Measurements from ENCODE around the gene TOGARAM1.

The TOGARAM1 gene

GRCh38 chr14:44963775-44964380 is 1.9 kb downstream of the TOGARAM1 start:
- DNase-seq (ENCODE audit: low read depth in 1 of 2, low spot score in 1 of 2) = no peak

- DNase-seq (ENCODE audit: low read depth in 1 of 2, low spot score in 1 of 2) = no peak
These were observed 4.8 kb downstream of the TOGARAM1 start for GRCh38 chr14:44966601-44967336.

- DNase-seq (ENCODE audit: low read depth in 1 of 2, low spot score in 1 of 2) = no peak
These were observed 6.7 kb downstream of the TOGARAM1 start for GRCh38 chr14:44968714-44969113.

DNA sequence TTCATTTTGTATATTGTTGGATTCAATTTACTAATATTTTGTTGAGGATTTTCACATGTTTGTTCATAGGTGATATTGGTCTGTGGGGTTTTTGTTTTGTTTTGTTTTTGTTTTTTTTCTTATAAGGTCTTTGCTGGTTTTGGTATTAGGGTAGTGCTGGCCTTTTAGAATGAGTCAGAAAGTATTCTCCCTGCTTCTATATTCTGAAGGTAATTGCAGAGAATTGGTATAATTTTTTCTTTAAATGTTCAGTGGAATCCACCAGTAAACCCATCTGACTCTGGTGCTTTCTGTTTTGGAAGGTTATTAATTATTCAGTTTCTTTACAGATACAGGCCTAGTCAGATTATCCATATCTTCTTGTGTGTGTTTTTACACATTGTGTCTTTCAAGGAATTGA is 8.9 kb downstream of the TOGARAM1 start:
- no peak for DNase-seq (ENCODE audit: low read depth in 1 of 2, low spot score in 1 of 2)

DNA sequence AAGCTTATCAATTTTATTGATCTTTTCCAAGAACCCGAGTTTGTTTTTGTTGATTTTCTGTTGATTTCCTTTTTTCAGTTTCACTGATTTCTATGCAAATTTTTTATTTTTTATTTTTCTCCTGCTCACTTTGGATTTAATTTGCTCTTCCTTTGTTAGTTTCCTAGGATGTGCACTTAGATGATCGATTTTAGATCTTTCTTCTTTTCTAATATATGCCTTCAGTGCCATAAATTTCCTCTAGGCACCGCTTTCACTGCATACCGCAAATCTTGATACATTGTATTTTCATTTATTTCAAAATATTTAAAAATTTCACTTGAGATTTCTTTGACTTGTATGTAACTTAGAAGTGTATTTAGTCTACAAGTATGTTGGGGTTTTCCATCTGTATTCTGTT is 9.5 kb downstream of the TOGARAM1 start:
- no peak for DNase-seq (ENCODE audit: low read depth in 1 of 2, low spot score in 1 of 2)

DNA sequence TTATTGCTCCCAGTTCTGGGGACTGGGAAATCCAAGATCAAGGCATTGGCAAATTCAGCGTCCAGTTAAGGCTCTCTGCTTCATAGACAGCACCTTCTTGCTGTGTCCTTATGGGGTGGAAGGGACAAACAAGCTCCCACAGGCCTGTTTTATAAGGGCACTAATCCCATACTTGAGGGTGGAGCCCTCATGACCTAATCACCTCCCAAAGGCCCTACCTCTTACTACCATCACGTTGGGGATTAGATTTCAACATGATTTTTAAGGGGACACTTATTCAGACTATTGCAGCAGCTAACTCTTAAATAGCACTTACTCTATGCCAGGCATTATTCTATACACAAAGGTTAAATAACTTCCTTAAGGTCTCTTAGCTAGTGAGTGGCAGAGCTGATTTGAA is 17.3 kb downstream of the TOGARAM1 start:
- DNase-seq (ENCODE audit: low read depth in 1 of 2, low spot score in 1 of 2) = no peak

GRCh38 chr14:44979740-44980356 is 17.9 kb downstream of the TOGARAM1 start:
- no peak for DNase-seq (ENCODE audit: low read depth in 1 of 2, low spot score in 1 of 2)

DNA sequence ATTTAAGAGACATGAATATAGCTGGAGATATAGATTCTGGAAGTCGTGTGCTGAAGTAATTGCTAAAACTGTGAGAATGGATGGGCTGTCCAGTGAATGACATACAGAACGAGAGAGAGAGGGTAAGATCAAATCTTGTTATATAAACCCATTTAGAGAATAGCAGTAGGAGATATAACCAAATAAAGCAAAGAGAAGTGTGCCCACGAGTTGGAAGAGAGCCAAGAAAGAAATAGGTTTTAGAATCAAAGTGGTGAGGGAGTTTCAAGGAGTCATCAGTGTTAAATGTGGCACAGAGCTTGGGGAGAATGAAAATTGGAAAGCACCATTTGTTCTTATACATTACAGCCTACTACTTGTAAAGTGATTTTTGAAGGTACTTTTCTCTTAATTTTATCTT is 19.2 kb downstream of the TOGARAM1 start:
- no peak for DNase-seq (ENCODE audit: low read depth in 1 of 2, low spot score in 1 of 2)

DNA sequence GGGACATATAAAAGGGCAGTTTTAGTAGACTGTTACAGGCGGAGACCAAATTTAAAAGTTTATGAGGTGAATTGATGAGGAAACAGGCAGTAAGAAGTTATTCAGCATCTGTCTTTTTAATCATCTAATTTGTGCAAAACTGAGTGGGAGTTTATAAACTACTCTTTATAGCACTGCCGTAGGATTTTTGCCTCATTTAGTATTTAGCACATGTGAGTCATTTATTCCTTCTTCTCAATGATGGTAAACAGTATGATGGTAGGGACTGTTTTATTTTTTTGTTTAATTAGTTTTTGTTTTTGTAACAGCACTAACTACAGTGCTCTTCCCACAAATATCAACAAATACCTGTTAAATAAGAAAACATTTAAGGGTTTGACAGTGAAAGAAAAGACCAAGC is 20.6 kb downstream of the TOGARAM1 start:
- DNase-seq (ENCODE audit: low read depth in 1 of 2, low spot score in 1 of 2) = no peak

DNA sequence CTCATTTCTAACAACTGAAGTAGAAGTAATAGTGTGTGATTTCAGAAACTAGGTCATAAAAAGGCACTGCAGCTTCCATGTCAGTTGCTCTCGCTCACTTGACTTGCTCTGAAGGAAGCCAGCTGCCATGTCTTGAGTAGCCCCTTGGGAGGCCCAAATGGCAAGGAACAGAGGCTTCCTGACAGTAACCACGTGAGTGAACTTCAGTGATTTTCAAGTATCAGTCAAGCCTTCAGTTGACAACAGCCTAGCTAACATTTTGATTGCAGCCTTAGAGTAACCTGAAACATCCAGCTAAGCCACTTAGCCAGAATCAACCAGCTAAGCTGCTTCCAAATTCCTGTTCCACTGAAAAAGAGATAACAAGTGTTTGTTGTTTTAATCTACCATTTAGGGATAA is 26.7 kb downstream of the TOGARAM1 start:
- no peak for DNase-seq (ENCODE audit: low read depth in 1 of 2, low spot score in 1 of 2)

DNA sequence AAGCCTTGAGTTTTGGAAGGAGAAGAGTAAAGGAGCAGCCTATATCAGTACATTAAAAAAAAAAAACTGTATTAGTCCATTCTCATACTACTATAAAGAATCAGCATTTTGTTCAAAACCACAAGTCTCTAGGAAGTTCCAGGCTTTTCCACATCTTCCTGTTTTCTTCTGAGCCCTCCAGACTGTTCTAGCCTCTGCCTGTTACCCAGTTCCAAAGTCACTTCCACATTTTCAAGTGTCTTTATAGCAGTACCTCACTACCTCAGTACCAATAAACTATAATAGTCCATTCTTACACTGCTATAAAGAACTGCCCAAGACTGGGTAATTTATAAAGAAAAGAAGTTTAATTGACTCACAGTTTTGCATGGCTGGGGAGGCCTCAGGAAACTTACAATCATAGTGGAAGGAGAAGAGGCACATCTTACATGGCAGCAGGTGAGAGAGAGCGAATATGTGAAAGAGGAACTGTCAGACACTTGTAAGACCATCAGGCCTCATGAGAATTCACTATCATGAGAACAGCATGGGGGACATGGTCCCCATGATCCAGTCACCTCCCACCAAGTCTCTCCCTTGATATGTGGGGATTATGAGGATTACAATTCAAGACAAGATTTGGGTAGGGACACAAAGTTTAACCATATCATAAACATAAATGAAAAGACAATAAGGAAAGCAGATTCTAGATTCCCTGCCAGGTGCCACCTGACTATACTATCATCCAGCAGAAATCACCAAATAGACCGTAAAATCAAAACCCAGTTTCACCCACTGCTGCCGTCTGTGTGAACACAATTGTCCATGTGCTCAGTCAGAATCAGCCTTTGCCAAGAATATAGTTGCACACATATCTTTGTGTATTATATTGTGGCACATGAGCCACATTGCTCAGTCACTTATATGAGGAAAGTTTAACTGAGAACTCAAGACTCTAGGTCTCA is 27.8 kb downstream of the TOGARAM1 start:
- DNase-seq (ENCODE audit: low read depth in 1 of 2, low spot score in 1 of 2) = no peak

DNA sequence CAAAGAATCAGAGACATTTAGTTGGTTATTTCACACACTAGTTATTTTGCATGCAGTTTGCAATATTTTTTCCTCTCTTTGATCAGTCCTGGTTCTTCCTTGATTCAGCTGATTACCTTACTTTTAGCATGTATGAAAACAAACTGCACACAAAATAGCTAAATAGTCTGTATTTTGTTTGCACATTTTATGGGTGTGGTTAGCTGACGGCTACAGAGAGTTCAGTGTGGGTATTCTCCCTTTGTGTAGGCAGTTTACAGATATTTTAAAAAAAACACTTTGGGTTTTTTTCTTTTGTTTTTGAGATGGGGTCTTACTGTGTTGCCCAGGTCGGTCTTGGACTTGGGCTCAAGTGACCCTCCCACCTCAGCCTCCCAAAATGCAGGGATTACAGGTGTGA is 28.5 kb downstream of the TOGARAM1 start:
- DNase-seq (ENCODE audit: low read depth in 1 of 2, low spot score in 1 of 2) = no peak

- no peak for DNase-seq (ENCODE audit: low read depth in 1 of 2, low spot score in 1 of 2)
These were observed 33.2 kb downstream of the TOGARAM1 start for GRCh38 chr14:44995196-44995595.

GRCh38 chr14:44995770-44996294 is 33.8 kb downstream of the TOGARAM1 start:
- DNase-seq (ENCODE audit: low read depth in 1 of 2, low spot score in 1 of 2) = no peak

GRCh38 chr14:45003924-45004323 is 41.9 kb downstream of the TOGARAM1 start:
- DNase-seq (ENCODE audit: low read depth in 1 of 2, low spot score in 1 of 2) = no peak

GRCh38 chr14:45015133-45015532 is 53.1 kb downstream of the TOGARAM1 start:
- no peak for DNase-seq (ENCODE audit: low read depth in 1 of 2, low spot score in 1 of 2)

DNA sequence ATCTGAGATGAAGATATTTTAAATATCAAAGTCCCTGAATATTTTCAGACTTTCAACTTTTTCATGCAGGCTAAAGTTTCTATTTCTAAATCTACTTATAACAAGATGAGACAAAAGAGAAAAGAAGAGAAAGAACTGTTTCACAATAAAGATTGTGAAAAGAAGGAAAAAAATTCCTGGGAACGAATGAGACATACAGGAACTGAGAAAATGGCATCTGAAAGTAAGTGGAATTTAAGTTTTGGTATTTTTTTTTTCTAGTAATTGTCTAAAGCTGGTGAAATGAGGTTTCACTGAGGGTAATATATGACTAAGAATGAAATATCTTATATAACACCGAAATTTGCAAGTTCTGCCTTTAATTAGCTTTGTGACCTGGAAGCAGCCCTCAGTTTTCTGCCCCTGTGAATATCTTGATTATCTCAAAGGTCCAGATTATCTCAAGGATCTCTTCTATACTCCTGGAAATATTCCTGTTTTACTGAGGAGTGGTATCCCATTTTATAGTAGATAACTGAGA is 66.2 kb downstream of the TOGARAM1 start:
- DNase-seq (ENCODE audit: low read depth in 1 of 2, low spot score in 1 of 2) = no peak

GRCh38 chr14:45034730-45035129 is 72.7 kb downstream of the TOGARAM1 start:
- DNase-seq (ENCODE audit: low read depth in 1 of 2, low spot score in 1 of 2) = no peak

DNA sequence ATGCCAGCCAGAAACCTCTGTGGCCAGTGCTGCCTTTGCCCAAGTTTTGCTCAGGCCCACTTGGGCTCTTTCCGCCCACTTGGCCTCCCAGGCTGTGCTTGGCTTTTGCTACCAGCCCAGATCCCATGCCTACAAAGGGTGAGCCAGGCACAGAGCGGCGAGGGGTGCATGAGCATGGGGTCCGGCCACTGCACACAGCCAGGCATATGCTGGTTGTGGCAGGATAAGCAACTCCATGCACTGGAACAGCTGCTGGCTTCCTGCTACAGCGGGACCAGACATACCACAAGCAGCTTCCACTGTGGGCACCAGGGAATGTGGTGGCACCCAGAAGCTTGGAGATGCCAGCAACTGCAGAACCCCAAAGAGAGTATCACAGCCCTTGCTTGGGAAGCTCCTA is 76.3 kb downstream of the TOGARAM1 start:
- DNase-seq (ENCODE audit: low read depth in 1 of 2, low spot score in 1 of 2) = no peak

GRCh38 chr14:45038865-45039264 is 76.9 kb downstream of the TOGARAM1 start:
- no peak for DNase-seq (ENCODE audit: low read depth in 1 of 2, low spot score in 1 of 2)

- DNase-seq (ENCODE audit: low read depth in 1 of 2, low spot score in 1 of 2) = no peak
These were observed 77.4 kb downstream of the TOGARAM1 start for GRCh38 chr14:45039390-45039789.

Data from activated T-helper 1 cell treated with anti-CD3 and anti-CD28 coated beads, Interleukin-2, amount 50 U/mL, for 16 hours (primary cell).